NCI-H2196 (cell line): Measurements from ENCODE around the gene FOXN3.

Experiments
- DNase-seq: peaks from one replicate; lab custom pipeline; 2025; ENCODE audit not compliant: unreplicated experiment; lab: John Stamatoyannopoulos, UW

FOXN3 gene

GRCh38 chr14:89417091-89417464 lies at the start of gene FOXN3:
Gene FOXN3 (minus strand): TSS chr14:89417233. CDS start chr14:89412476, 4,757 bp downstream.
- peak; percentile 74 for DNase-seq

GRCh38 chr14:89466484-89466883 lies 49.5 kb upstream of the FOXN3 start:
- DNase-seq = no peak

GRCh38 chr14:89465876-89466275 lies 48.8 kb upstream of the FOXN3 start:
- no peak for DNase-seq

GRCh38 chr14:89461256-89461655 lies 44.2 kb upstream of the FOXN3 start:
- DNase-seq = no peak

GRCh38 chr14:89458713-89459420 lies 41.8 kb upstream of the FOXN3 start:
- no peak for DNase-seq

- DNase-seq = no peak
Observed at GRCh38 chr14:89457007-89457406, 40.0 kb upstream of the FOXN3 start.

GRCh38 chr14:89455412-89455811 lies 38.4 kb upstream of the FOXN3 start:
- DNase-seq = no peak

GRCh38 chr14:89454996-89455395 lies 38.0 kb upstream of the FOXN3 start:
- no peak for DNase-seq

GRCh38 chr14:89452281-89452680 lies 35.2 kb upstream of the FOXN3 start:
- DNase-seq = no peak

- no peak for DNase-seq
Observed at GRCh38 chr14:89451229-89451628, 34.2 kb upstream of the FOXN3 start.

GRCh38 chr14:89447182-89447944 lies 30.3 kb upstream of the FOXN3 start:
- DNase-seq = no peak

GRCh38 chr14:89445273-89445973 lies 28.4 kb upstream of the FOXN3 start:
- no peak for DNase-seq

GRCh38 chr14:89444516-89445125 lies 27.6 kb upstream of the FOXN3 start:
- DNase-seq = no peak

GRCh38 chr14:89444044-89444443 lies 27.0 kb upstream of the FOXN3 start:
- DNase-seq = no peak

- no peak for DNase-seq
Observed at GRCh38 chr14:89443042-89443629, 26.1 kb upstream of the FOXN3 start.

GRCh38 chr14:89442280-89442679 lies 25.2 kb upstream of the FOXN3 start:
- no peak for DNase-seq

- no peak for DNase-seq
Observed at GRCh38 chr14:89440986-89441909, 24.2 kb upstream of the FOXN3 start.

- no peak for DNase-seq
Observed at GRCh38 chr14:89435892-89436656, 19.0 kb upstream of the FOXN3 start.

GRCh38 chr14:89435492-89435891 lies 18.5 kb upstream of the FOXN3 start:
- no peak for DNase-seq
